Liver (tissue), 9 donors: ENCODE results near the gene WIPF1. TPM values are rescaled to one million over a fixed set of nuclear protein-coding genes. Genes with fewer than 3 reads are reported as not detected.

ENCODE experiments used
- DNase-seq: peaks from one replicate; pipeline ENCODE4 v3.0.0-alpha.2; 2017; ENCODE audit warnings: low spot score
- H3K27ac ChIP-seq, 2 donors: one replicate each; pipeline ENCODE4 v1.7.0; 2013; ENCODE audit warnings: inconsistent platforms in 2 of 2, low read length in 2 of 2, control low read depth in 1 of 2, low read depth in 1 of 2, mild to moderate bottlenecking in 1 of 2
- H3K27me3 ChIP-seq, 4 donors: one replicate each; pipeline versions ENCODE4 v1.6.1 to v1.7.0; 2013; ENCODE audit warnings: low read length in 3 of 4, inconsistent platforms in 1 of 4, mild to moderate bottlenecking in 1 of 4, moderate library complexity in 1 of 4; ENCODE audit not compliant: control insufficient read depth in 4 of 4, insufficient read depth in 4 of 4
- H3K36me3 ChIP-seq, 4 donors: one replicate each; pipeline versions ENCODE4 v1.6.1 to v1.7.0; 2013; ENCODE audit warnings: low read length in 3 of 4, mild to moderate bottlenecking in 3 of 4, low read depth in 1 of 4, moderate library complexity in 1 of 4; ENCODE audit not compliant: control insufficient read depth in 4 of 4, insufficient read depth in 3 of 4
- H3K4me1 ChIP-seq, 4 donors: one replicate each; pipeline versions ENCODE4 v1.6.1 to v1.7.0; 2013; ENCODE audit warnings: low read length in 3 of 4, mild to moderate bottlenecking in 3 of 4, moderate library complexity in 1 of 4; ENCODE audit not compliant: control insufficient read depth in 4 of 4, insufficient read depth in 4 of 4
- H3K4me3 ChIP-seq, 3 donors: one replicate each; pipeline versions ENCODE4 v1.6.1 to v1.7.0; 2013; ENCODE audit warnings: low read length in 3 of 3, control low read depth in 1 of 3, low read depth in 1 of 3, mild to moderate bottlenecking in 1 of 3
- H3K9ac ChIP-seq, 2 donors: one replicate each; pipeline ENCODE4 v1.7.0; 2013; ENCODE audit warnings: low read length in 2 of 2, mild to moderate bottlenecking in 2 of 2, moderate library complexity in 2 of 2, control low read depth in 1 of 2, low read depth in 1 of 2
- H3K9me3 ChIP-seq, 4 donors: one replicate each; pipeline versions ENCODE4 v1.6.1 to v1.7.0; 2013; ENCODE audit warnings: low read length in 3 of 4; ENCODE audit not compliant: control insufficient read depth in 4 of 4
- CTCF ChIP-seq: fragments of 150-350 bp; IDR thresholded peaks from 2 replicates; pipeline ENCODE4 v1.5.1; 2017; ENCODE audit warnings: improper control_type of control experiment, low read depth, low read length; ENCODE audit not compliant: missing input control
- EGR1 ChIP-seq, 2 donors: IDR thresholded peaks; 2 replicates each; pipeline ENCODE4 v1.6.1; 2016 to 2018; ENCODE audit warnings: antibody characterized with exemption in 2 of 2, low read depth in 2 of 2
- FOXA1 ChIP-seq: IDR thresholded peaks from 2 replicates; pipeline ENCODE4 v1.6.1; 2016; ENCODE audit warnings: antibody characterized with exemption
- HNF4A ChIP-seq, 2 donors: conservative IDR thresholded peaks; 2 replicates each; pipeline ENCODE4 v1.6.1; 2016; ENCODE audit warnings: antibody characterized with exemption in 2 of 2, mild to moderate bottlenecking in 2 of 2
- HNF4G ChIP-seq: IDR thresholded peaks from 2 replicates; pipeline ENCODE4 v1.6.1; 2016; ENCODE audit warnings: antibody characterized with exemption
- JUND ChIP-seq, 2 donors: IDR thresholded peaks; 2 replicates each; pipeline ENCODE4 v1.6.1; 2016; ENCODE audit warnings: antibody characterized with exemption in 2 of 2
- MAX ChIP-seq: IDR thresholded peaks from 2 replicates; pipeline ENCODE4 v1.6.1; 2016; ENCODE audit warnings: antibody characterized with exemption
- NR2F2 ChIP-seq: IDR thresholded peaks from 2 replicates; pipeline ENCODE4 v1.6.1; 2016; ENCODE audit warnings: antibody characterized with exemption
- REST ChIP-seq: IDR thresholded peaks from 2 replicates; pipeline ENCODE4 v1.6.1; 2016; ENCODE audit warnings: antibody characterized with exemption, mild to moderate bottlenecking
- WGBS: extraction: QIAGEN DNeasy Blood & Tissue Kit; methylation state at CpG from one replicate; pipeline ENCODE4 v1.1.7; 2013; 5-methylcytosine and 5-hydroxymethylcytosine counted together
- polyA plus RNA-seq, 2 donors: library from polyadenylated mRNA; stranded (reverse) in 1 of 2; unstranded in 1 of 2; fragments of 200-250 nt in 1 of 2; fragments of >200 nt in 1 of 2; fragmentation: Nextera tagmentation in 1 of 2; extraction: Ambion mirVana in 1 of 2; gene quantifications; one replicate each; pipeline versions ENCODE4 v1.2.1 to v1.2.3, GENCODE V29; 2013 to 2015
- total RNA-seq, 2 donors: library from RNA; depleted of rRNA; stranded (reverse); fragments of >200 nt; gene quantifications; one replicate each; pipeline ENCODE4 v1.2.3, GENCODE V29; 2014
- donor health status: healthy.
- donor health status: healthy.
- donor health status: healthy.
- donor health status: healthy.
- donor health status: healthy.

Gene WIPF1
- total and polyA plus RNA-seq, 4 donors = 4.7 to 7.7 (median 6.3) TPM

- H3K4me3 ChIP-seq = no peak overlapping the region
- H3K27ac ChIP-seq = no peak overlapping the region
- H3K9ac ChIP-seq = no peak overlapping the region
- no peak for TF ChIP-seq FOXA1
- WGBS = 92% methylated on average over 6 of the region's 6 CpGs
- H3K27me3 ChIP-seq = no peaks in the 10 kb centered on the region
- H3K9me3 ChIP-seq = no peaks in the 10 kb centered on the region
- H3K36me3 ChIP-seq = peaks cover 0 to 7% (median 0%) of the 10 kb centered on the region in 4 donors
- no peaks in the 10 kb centered on the region for H3K4me1 ChIP-seq
- DNase-seq = no peak
Observed at GRCh38 chr2:174629506-174629905, 31.9 kb upstream of the WIPF1 start.

- WGBS = 92% methylated on average over 2 of the region's 2 CpGs
Observed at GRCh38 chr2:174628528-174629169, 31.0 kb upstream of the WIPF1 start.

GRCh38 chr2:174627216-174627615 lies 29.6 kb upstream of the WIPF1 start:
- peaks cover 0 to 7% (median 0%) of the 10 kb centered on the region in 4 donors for H3K36me3 ChIP-seq
- no peak for DNase-seq
- H3K9ac ChIP-seq = no peak overlapping the region

More at GRCh38 chr2:174628528-174629169, 31.0 kb upstream of the WIPF1 start:
- TF ChIP-seq HNF4A (conservative IDR thresholded peaks at IDR 0.05) = no peak
- no peak for TF ChIP-seq EGR1 (IDR thresholded peaks at IDR 0.05; ENCODE audit: low read depth in 2 of 2)
- no peak for TF ChIP-seq MAX
- TF ChIP-seq FOXA1 = no peak
- Histone ChIP-seq H3K27me3 (no peaks in the 10 kb centered on the region), H3K27ac (no peak overlapping the region), H3K36me3 (peaks cover 0 to 7% (median 0%) of the 10 kb centered on the region in 4 donors), H3K4me3 (no peak overlapping the region), H3K9ac (no peak overlapping the region), H3K4me1 (no peaks in the 10 kb centered on the region), H3K9me3 (no peaks in the 10 kb centered on the region)
- DNase-seq = no peak

GRCh38 chr2:174624895-174625430 lies 27.4 kb upstream of the WIPF1 start:
- Histone ChIP-seq H3K36me3 (peaks cover 0 to 7% (median 0%) of the 10 kb centered on the region in 4 donors), H3K9me3 (no peaks in the 10 kb centered on the region), H3K27me3 (no peaks in the 10 kb centered on the region), H3K9ac (no peak overlapping the region), H3K4me1 (no peaks in the 10 kb centered on the region), H3K27ac (no peak overlapping the region), H3K4me3 (no peak overlapping the region)
- no peak for DNase-seq
- no peak for TF ChIP-seq JUND (IDR thresholded peaks at IDR 0.05)
- no peak for TF ChIP-seq EGR1 (IDR thresholded peaks at IDR 0.05; ENCODE audit: low read depth in 2 of 2)
- no peak for TF ChIP-seq HNF4G
- no peak for TF ChIP-seq REST
- no peak for TF ChIP-seq NR2F2
- no peak for TF ChIP-seq MAX
- WGBS = 90% methylated on average over 7 of the region's 7 CpGs

More at GRCh38 chr2:174627216-174627615, 29.6 kb upstream of the WIPF1 start:
- Histone ChIP-seq H3K4me3 (no peak overlapping the region), H3K4me1 (no peaks in the 10 kb centered on the region), H3K27me3 (no peaks in the 10 kb centered on the region), H3K9me3 (no peaks in the 10 kb centered on the region), H3K27ac (no peak overlapping the region)
- TF ChIP-seq CTCF = no peak
